Ammon's horn (tissue), 1 donor: ENCODE results near the gene METTL25B.

ENCODE experiments used
- DNase-seq: peaks from one replicate; pipeline ENCODE4 v3.0.0-alpha.2; 2016; ENCODE audit warnings: low spot score

METTL25B gene

GRCh38 chr1:156726549-156727226, 1.6 kb upstream of the METTL25B start:
- DNase-seq: peak; percentile 47

- no peak for DNase-seq
Measured at GRCh38 chr1:156727492-156727891, 777 bp upstream of the METTL25B start.

- peak; percentile 98 for DNase-seq
Measured at GRCh38 chr1:156728599-156729462, 562 bp downstream of the METTL25B start, which contains the start of gene ISG20L2. Gene ISG20L2, minus strand, starts transcription at chr1:156728766. Its CDS starts 1,114 bp downstream, at chr1:156727652.

- DNase-seq: no peak
Measured at GRCh38 chr1:156733989-156734584, 5.8 kb downstream of the METTL25B start.

GRCh38 chr1:156738407-156738806, 10.1 kb downstream of the METTL25B start:
- DNase-seq: no peak

GRCh38 chr1:156738916-156739315, 10.6 kb downstream of the METTL25B start:
- DNase-seq: no peak

GRCh38 chr1:156740237-156740740, 12.0 kb downstream of the METTL25B start:
- DNase-seq: no peak

GRCh38 chr1:156740741-156741480, 12.6 kb downstream of the METTL25B start, which contains the start of gene MRPL24:
Gene MRPL24, minus strand, starts transcription at chr1:156741088. Its CDS starts 2,384 bp downstream, at chr1:156738704.
- peak; percentile 100 for DNase-seq

- no peak for DNase-seq
Measured at GRCh38 chr1:156741481-156741983, 13.3 kb downstream of the METTL25B start.

- DNase-seq: no peak
Measured at GRCh38 chr1:156742017-156742416, 13.7 kb downstream of the METTL25B start.

- no peak for DNase-seq
Measured at GRCh38 chr1:156742801-156743200, 14.5 kb downstream of the METTL25B start.

- DNase-seq: no peak
Measured at GRCh38 chr1:156743367-156744302, 15.4 kb downstream of the METTL25B start.

GRCh38 chr1:156744344-156744743, 16.1 kb downstream of the METTL25B start:
- no peak for DNase-seq

- DNase-seq: no peak
Measured at GRCh38 chr1:156744786-156745419, 16.6 kb downstream of the METTL25B start.

GRCh38 chr1:156745881-156746280, 17.6 kb downstream of the METTL25B start:
- DNase-seq: no peak

GRCh38 chr1:156746406-156746727, 18.1 kb downstream of the METTL25B start:
- DNase-seq: no peak

GRCh38 chr1:156746728-156747631, 18.7 kb downstream of the METTL25B start:
- DNase-seq: peak; percentile 91

GRCh38 chr1:156747742-156748669, 19.7 kb downstream of the METTL25B start:
- no peak for DNase-seq
